HepG2 (cell line): ENCODE data around the gene LOX. TPM values are rescaled to one million over a fixed set of nuclear protein-coding genes. Genes with fewer than 3 reads are reported as not detected.

Experiments used
- ATF2 ChIP-seq: sonication (generic); formaldehyde crosslinking; IDR thresholded peaks from 2 replicates; pipeline ENCODE4 v1.4.0; 2020; ENCODE audit warnings: missing genetic modification reagents
- HNF4G ChIP-seq, 2 experiments: sonication (generic) in 1 of 2; formaldehyde crosslinking in 1 of 2; IDR thresholded peaks; 2 replicates each; pipeline versions ENCODE4 v1.4.0 to v1.6.1; 2011 to 2020; ENCODE audit warnings: borderline replicate concordance in 2 of 2, low read depth in 2 of 2, mild to moderate bottlenecking in 2 of 2, low read length in 1 of 2, missing genetic modification reagents in 1 of 2, moderate library complexity in 1 of 2
- HNRNPLL ChIP-seq: fragments of 200-400 bp; formaldehyde crosslinking; IDR thresholded peaks from 2 replicates; pipeline ENCODE4 v1.6.1; 2017; ENCODE audit warnings: mild to moderate bottlenecking, low read depth, low read length; ENCODE audit not compliant: poor library complexity, severe bottlenecking
- MATR3 ChIP-seq: sonication (generic); formaldehyde crosslinking; IDR thresholded peaks from 2 replicates; pipeline ENCODE4 v1.4.0; 2020; ENCODE audit warnings: missing genetic modification reagents
- NCOR1 ChIP-seq: fragments of 200-600 bp; sonication (generic); IDR thresholded peaks from 2 replicates; pipeline ENCODE4 v1.7.0; 2017; ENCODE audit warnings: antibody characterized with exemption, low read length, borderline replicate concordance
- NFYB ChIP-seq: sonication (generic); formaldehyde crosslinking; IDR thresholded peaks from 2 replicates; pipeline ENCODE4 v1.4.0; 2020; ENCODE audit warnings: missing genetic modification reagents
- REXO4 ChIP-seq: sonication (generic); formaldehyde crosslinking; IDR thresholded peaks from 2 replicates; pipeline ENCODE4 v1.8.0; 2022; ENCODE audit warnings: missing genetic modification reagents, mild to moderate bottlenecking, borderline replicate concordance
- SALL1 ChIP-seq: sonication (generic); formaldehyde crosslinking; IDR thresholded peaks from 2 replicates; pipeline ENCODE4 v1.8.0; 2022; ENCODE audit warnings: mild to moderate bottlenecking, missing genetic modification reagents
- SIN3B ChIP-seq: fragments of 150-350 bp; IDR thresholded peaks from 2 replicates; pipeline ENCODE4 v1.6.1; 2014; ENCODE audit warnings: low read length
- SP4 ChIP-seq: sonication (generic); formaldehyde crosslinking; IDR thresholded peaks from 2 replicates; pipeline ENCODE4 v1.8.1; 2023; ENCODE audit warnings: mild to moderate bottlenecking, missing genetic modification reagents
- ZMYM2 ChIP-seq: sonication (generic); formaldehyde crosslinking; IDR thresholded peaks from 2 replicates; pipeline ENCODE4 v1.8.0; 2022; ENCODE audit warnings: mild to moderate bottlenecking, missing genetic modification reagents
- ZNF317 ChIP-seq: sonication (generic); formaldehyde crosslinking; IDR thresholded peaks from 2 replicates; pipeline ENCODE4 v1.5.0; 2020; ENCODE audit warnings: mild to moderate bottlenecking, missing genetic modification reagents
- ZNF33A ChIP-seq: sonication (generic); formaldehyde crosslinking; IDR thresholded peaks from 2 replicates; pipeline ENCODE4 v1.5.1; 2020; ENCODE audit warnings: missing genetic modification reagents, mild to moderate bottlenecking, moderate library complexity, borderline replicate concordance
- ZNF34 ChIP-seq: sonication (generic); formaldehyde crosslinking; IDR thresholded peaks from 2 replicates; pipeline ENCODE4 v1.4.0; 2020; ENCODE audit warnings: mild to moderate bottlenecking, missing genetic modification reagents, borderline replicate concordance
- ZNF770 ChIP-seq: sonication (generic); formaldehyde crosslinking; IDR thresholded peaks from 2 replicates; pipeline ENCODE4 v1.5.0; 2020; ENCODE audit warnings: mild to moderate bottlenecking, missing genetic modification reagents
- ZNF883 ChIP-seq: sonication (generic); formaldehyde crosslinking; IDR thresholded peaks from 2 replicates; pipeline ENCODE4 v1.5.1; 2020; ENCODE audit warnings: mild to moderate bottlenecking, missing genetic modification reagents; ENCODE audit errors: not compliant biosample characterization
- ZSCAN22 ChIP-seq: sonication (generic); formaldehyde crosslinking; IDR thresholded peaks from 2 replicates; pipeline ENCODE4 v1.4.0; 2020; ENCODE audit warnings: mild to moderate bottlenecking, missing genetic modification reagents
- polyA plus RNA-seq, 8 experiments: library from polyadenylated mRNA; depleted of rRNA in 3 of 8; stranded (reverse) in 7 of 8; unstranded in 1 of 8; fragments of >200 nt; fragmentation: Illumina TruSeq in 4 of 8; extraction: Trizol in 4 of 8; gene quantifications; 2 replicates each; pipeline versions ENCODE4 v1.2.1 to v1.2.3, GENCODE V29; 2011 to 2016; ENCODE audit warnings: low read depth in 4 of 8, missing spikeins in 1 of 8, mixed read lengths in 1 of 8; ENCODE audit not compliant: insufficient read depth in 1 of 8
- total RNA-seq, 5 experiments: library from RNA; depleted of rRNA; stranded (reverse); fragments of >200 nt; fragmentation: Illumina TruSeq; extraction: Trizol; gene quantifications; 2 replicates each; pipeline ENCODE4 v1.2.3, GENCODE V29; 2016; ENCODE audit warnings: low read depth in 1 of 5
- TF ChIP-seq, protein P1 (sequence below): sonication (generic); formaldehyde crosslinking; conservative IDR thresholded peaks from 2 replicates; pipeline ENCODE4 v1.8.1; 2023; ENCODE audit warnings: missing genetic modification reagents
- TF ChIP-seq, protein P2 (sequence below): sonication (generic); IDR thresholded peaks from 2 replicates; pipeline ENCODE4 v1.6.1; 2016; ENCODE audit warnings: low read depth, borderline replicate concordance
- TF ChIP-seq, protein P3 (sequence below): sonication (generic); formaldehyde crosslinking; IDR thresholded peaks from 2 replicates; pipeline ENCODE4 v1.5.1; 2020; ENCODE audit warnings: missing genetic modification reagents, mild to moderate bottlenecking, borderline replicate concordance

LOX gene
- total and polyA plus RNA-seq, 2 of the 13 experiments (the other 11 are each of a cell fraction or from before 2014, with no cell fraction given): 0.73 to 173 TPM

DNA sequence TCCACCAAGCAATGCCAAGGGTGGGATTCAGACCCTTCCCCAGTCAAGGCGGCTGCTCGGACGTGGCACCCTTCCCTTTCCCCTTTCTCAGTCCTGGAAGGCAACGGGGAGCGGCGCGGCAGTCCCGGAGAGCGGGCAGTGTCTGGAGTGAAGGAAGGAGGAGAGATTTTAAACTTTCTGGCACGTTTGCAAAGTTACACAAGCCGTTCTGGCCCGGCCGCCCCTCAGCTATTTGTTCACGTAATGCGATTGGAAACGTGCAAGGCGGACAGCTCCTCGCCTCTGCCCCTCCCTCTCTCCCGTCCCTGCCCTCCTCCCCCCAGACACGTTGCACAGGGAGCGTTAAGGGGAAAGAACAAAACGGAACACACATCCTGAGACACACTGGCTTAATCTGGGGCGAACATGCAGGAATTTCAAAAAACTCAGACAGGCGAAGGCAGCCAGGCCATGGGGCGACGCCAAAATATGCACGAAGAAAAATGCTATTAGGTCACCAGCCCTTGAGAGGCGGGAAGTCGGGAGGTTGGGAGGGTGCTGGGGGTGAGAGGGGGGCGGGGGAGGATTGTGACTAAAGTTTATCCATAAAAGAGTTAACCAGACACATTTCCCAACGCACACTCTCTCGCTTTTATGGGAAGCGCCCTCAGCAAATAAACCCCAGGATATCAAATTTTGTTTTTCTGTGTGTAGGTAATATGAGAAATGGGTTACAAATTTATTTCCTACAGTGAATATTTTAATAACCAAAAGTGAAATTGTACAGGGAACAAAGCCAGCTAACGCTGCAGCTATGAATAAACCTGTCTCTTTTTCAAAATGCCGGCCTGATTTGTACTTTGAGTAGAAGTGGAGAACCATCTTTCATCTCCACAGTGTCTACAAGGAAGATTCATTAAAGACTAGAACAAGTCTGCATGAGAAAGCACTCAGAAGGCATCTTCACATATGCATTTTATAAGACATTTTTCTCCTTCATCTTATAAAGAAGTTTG lies at the start of gene LOX (continued):
- TF ChIP-seq REXO4 (CRISPR knock-in tag) (no peak), ATF2 (CRISPR knock-in tag) (no peak), ZNF770 (no peak), ZSCAN22 (CRISPR knock-in tag) (no peak), MATR3 (CRISPR knock-in tag) (no peak), NFYB (CRISPR knock-in tag) (0 out of 2 replicates have a peak, but pooled peaks have one; percentile 11), ZNF883 (CRISPR knock-in tag) (no peak), ZMYM2 (CRISPR knock-in tag) (no peak), SP4 (peak; percentile 34; the same call in 1 of the 2 replicates), SIN3B (no peak), ZNF34 (CRISPR knock-in tag) (no peak), NCOR1 (no peak), HNRNPLL (no peak), ZNF33A (CRISPR knock-in tag) (no peak), SALL1 (peak; percentile 62), ZNF317 (CRISPR knock-in tag) (no peak), HNF4G (IDR thresholded peaks at IDR 0.05; ENCODE audit: borderline replicate concordance, low read depth, low read length) (no peak), HNF4G (CRISPR knock-in tag; IDR thresholded peaks at IDR 0.05; ENCODE audit: borderline replicate concordance, low read depth) (no peak)
- TF ChIP-seq, protein P1, sequence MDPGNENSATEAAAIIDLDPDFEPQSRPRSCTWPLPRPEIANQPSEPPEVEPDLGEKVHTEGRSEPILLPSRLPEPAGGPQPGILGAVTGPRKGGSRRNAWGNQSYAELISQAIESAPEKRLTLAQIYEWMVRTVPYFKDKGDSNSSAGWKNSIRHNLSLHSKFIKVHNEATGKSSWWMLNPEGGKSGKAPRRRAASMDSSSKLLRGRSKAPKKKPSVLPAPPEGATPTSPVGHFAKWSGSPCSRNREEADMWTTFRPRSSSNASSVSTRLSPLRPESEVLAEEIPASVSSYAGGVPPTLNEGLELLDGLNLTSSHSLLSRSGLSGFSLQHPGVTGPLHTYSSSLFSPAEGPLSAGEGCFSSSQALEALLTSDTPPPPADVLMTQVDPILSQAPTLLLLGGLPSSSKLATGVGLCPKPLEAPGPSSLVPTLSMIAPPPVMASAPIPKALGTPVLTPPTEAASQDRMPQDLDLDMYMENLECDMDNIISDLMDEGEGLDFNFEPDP: no peak
- TF ChIP-seq, protein P2, sequence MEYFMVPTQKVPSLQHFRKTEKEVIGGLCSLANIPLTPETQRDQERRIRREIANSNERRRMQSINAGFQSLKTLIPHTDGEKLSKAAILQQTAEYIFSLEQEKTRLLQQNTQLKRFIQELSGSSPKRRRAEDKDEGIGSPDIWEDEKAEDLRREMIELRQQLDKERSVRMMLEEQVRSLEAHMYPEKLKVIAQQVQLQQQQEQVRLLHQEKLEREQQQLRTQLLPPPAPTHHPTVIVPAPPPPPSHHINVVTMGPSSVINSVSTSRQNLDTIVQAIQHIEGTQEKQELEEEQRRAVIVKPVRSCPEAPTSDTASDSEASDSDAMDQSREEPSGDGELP: no peak
- TF ChIP-seq, protein P3, sequence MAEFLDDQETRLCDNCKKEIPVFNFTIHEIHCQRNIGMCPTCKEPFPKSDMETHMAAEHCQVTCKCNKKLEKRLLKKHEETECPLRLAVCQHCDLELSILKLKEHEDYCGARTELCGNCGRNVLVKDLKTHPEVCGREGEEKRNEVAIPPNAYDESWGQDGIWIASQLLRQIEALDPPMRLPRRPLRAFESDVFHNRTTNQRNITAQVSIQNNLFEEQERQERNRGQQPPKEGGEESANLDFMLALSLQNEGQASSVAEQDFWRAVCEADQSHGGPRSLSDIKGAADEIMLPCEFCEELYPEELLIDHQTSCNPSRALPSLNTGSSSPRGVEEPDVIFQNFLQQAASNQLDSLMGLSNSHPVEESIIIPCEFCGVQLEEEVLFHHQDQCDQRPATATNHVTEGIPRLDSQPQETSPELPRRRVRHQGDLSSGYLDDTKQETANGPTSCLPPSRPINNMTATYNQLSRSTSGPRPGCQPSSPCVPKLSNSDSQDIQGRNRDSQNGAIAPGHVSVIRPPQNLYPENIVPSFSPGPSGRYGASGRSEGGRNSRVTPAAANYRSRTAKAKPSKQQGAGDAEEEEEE (CRISPR knock-in tag): no peak
